ENCODE measurements around the gene STX8. TPM values are rescaled to one million over a fixed set of nuclear protein-coding genes. Genes with fewer than 3 reads are reported as not detected.

The STX8 gene
- total RNA-seq, 2 experiments from 2014 or later: 57.9 to 74.2 TPM

DNA sequence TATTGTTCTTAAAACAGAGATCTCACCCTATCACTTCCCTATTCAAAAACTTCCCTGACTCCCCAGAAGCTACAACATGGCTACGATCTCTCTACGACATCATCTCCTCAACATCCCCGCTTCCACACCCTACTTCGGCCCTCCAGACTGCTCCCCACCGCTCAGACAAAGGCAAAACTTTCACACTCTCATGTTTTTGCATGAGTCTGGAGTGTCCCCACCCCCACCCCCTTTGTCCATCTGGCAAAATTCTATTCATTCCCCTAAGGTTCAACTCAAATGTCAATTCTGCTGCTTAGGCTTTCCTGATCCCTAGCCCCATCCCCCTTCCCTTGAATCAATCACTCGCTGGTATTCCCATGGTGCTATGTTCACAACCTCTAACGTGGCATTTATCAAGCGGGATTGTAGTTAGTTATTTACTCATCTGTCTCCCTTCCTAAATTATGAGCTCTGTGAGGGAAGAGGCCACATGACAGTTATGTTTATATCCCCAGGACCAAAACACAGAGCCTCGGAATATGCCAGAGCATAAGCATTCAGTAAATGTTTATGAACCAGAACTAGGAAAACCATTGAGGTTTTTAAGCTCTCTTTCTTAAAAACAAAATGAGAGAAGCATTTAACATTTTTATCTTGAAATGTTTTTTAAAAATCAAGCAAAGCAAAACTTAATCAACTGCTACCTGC is 55.9 kb downstream of the STX8 start:
- no peak overlapping the region for H3K27ac Mint-ChIP-seq
- H3K4me1 Mint-ChIP-seq: peaks cover 14% of the 10 kb centered on the region
- CTCF ChIA-PET: interaction anchor here (0.6 to 1.3 kb wide), 3 partner anchors 28 to 522 kb away, joined by 3 read pairs; no protein-coding TSS in a partner anchor
- ATAC-seq (no peak), DNase-seq (no peak)
- H3K4me3 Mint-ChIP-seq: no peak overlapping the region
- H3K9me3 Mint-ChIP-seq (ENCODE audit: low read depth): no peaks in the 10 kb centered on the region
- H3K36me3 Mint-ChIP-seq: no peaks in the 10 kb centered on the region
- no peaks in the 10 kb centered on the region for H3K27me3 Mint-ChIP-seq

DNA sequence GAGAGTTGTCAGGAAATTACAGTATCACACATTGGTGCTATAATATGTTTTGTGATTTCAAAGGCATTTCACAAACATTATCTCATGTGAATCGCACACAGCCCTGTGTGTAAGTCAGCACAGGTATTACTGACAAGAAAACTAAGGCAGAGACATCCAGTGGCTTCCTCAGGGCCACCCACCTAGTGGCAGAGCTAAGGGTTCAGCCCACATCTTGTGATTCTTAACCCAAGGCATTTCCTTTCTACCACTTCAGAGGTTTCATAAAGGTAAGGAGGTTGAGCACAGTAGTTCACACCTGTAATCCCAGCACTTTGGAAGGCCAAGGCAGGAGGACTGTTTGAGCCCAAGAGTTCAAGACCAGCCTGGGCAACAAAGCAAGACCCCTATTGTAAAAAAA is 58.2 kb downstream of the STX8 start:
- Mint-ChIP-seq H3K4me1 (peaks cover 14% of the 10 kb centered on the region), H3K36me3 (peaks cover 2% of the 10 kb centered on the region), H3K4me3 (no peak overlapping the region), H3K27me3 (no peaks in the 10 kb centered on the region), H3K27ac (no peak overlapping the region), H3K9me3 (ENCODE audit: low read depth) (no peaks in the 10 kb centered on the region)
- DNase-seq (peak; percentile 44), ATAC-seq (peak; percentile 45)
- CTCF ChIA-PET: interaction anchor here (0.8 to 1.6 kb wide), 3 partner anchors 11 to 118 kb away, joined by 3 to 5 read pairs (median 4); no protein-coding TSS in a partner anchor

DNA sequence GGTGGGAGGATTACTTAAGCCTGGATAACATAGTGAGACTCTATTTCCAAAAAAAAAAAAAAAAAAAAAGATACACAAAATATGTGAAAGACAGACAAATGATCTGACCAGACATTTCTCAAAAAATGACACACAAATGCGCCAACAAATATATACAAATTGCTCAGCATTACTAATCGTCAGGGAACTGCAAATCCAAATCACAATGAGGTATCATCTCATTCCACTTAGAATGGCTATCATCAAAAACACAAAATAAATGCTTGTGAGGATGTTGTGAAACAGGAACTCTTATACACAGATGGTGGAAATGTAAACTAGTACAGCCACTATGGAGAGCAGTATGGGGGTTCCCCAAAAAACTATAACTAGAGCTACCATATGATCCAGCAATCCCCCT is 62.4 kb downstream of the STX8 start:
- H3K27me3 Mint-ChIP-seq: no peaks in the 10 kb centered on the region
- no peak overlapping the region for H3K27ac Mint-ChIP-seq
- peaks cover 22% of the 10 kb centered on the region for H3K36me3 Mint-ChIP-seq
- CTCF ChIA-PET: interaction anchor here (1.5 kb wide), 1 partner anchor 9 kb away, joined by 8 read pairs; no protein-coding TSS in a partner anchor
- no peak overlapping the region for H3K4me3 Mint-ChIP-seq
- H3K9me3 Mint-ChIP-seq (ENCODE audit: low read depth): peaks cover 13% of the 10 kb centered on the region
- DNase-seq (no peak), ATAC-seq (no peak)
- H3K4me1 Mint-ChIP-seq: peaks cover 19% of the 10 kb centered on the region

DNA sequence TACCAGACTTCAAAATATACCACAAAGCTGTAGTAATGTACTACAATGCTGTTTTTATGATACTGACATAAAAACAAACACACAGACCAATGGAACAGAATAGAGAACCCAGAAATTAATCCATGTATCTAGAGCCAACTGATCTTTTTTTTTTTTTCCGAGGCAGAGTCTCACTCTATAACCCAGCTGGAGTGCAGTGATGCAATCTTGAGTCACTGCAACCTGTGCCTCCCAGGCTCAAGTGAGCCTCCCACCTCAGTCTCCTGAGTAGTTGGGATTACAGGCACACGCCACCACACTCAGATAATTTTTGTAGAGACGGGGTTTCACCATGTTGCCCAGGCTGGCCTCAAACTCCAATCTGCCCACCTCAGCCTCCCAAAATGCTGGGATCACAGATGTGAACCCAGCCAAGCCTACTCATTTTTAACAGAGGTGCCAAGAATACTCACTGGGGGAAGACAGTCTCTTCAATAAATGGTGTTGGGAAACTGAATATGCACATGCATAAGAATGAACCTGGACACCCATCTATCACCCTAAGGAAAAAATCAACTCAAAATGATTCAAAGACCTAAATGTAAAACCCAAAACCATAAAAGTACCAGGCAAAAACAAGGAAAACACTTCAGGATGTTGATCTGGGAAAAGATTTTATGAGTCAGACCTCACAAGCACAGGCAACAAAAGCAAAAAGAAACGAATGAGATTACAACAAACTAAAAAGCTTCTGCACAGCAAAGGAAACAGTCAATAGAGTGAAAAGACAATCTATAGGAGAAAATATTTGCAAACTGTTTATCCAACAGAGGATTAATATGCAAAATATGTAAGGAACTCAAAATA is 63.1 kb downstream of the STX8 start:
- no peak overlapping the region for H3K27ac Mint-ChIP-seq
- CTCF ChIA-PET: interaction anchor here (0.5 to 1.5 kb wide), 2 partner anchors 10 to 519 kb away, joined by 4 to 8 read pairs; no protein-coding TSS in a partner anchor
- H3K27me3 Mint-ChIP-seq: no peaks in the 10 kb centered on the region
- H3K36me3 Mint-ChIP-seq: peaks cover 27% of the 10 kb centered on the region
- H3K9me3 Mint-ChIP-seq (ENCODE audit: low read depth): peaks cover 18% of the 10 kb centered on the region
- DNase-seq (no peak), ATAC-seq (no peak)
- H3K4me1 Mint-ChIP-seq: peaks cover 12% of the 10 kb centered on the region
- no peak overlapping the region for H3K4me3 Mint-ChIP-seq

DNA sequence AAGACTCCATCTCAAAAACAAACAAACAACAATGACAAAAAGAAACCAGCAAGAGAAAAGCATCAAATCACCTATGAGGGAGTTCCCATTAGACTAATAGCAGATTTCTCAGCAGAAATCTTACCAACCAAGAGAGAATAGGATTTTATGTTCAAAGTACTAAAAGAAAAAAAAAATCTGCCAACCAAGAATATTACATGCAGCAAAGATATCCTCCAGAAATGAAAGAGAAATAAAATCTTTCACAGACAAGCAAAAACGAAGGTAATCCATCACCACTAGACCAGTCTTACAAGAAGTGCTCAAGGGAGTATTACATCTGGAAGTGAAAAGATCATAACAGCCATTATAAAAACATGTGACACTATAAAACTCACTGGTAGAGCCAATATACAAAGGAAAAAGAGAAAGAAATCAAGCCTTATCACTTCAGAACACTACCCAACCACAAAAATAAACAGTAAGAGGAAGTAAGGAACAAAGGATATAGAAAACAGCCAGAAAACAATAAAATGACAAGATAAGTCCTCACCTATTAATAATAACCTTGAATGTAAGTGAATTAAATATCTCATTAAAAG is 66.3 kb downstream of the STX8 start:
- ATAC-seq (no peak), DNase-seq (no peak)
- Mint-ChIP-seq H3K27me3 (no peaks in the 10 kb centered on the region), H3K36me3 (peaks cover 34% of the 10 kb centered on the region), H3K4me3 (no peak overlapping the region), H3K4me1 (peaks cover 6% of the 10 kb centered on the region), H3K27ac (no peak overlapping the region), H3K9me3 (ENCODE audit: low read depth) (peaks cover 18% of the 10 kb centered on the region)
- CTCF ChIA-PET: no interaction called here

DNA sequence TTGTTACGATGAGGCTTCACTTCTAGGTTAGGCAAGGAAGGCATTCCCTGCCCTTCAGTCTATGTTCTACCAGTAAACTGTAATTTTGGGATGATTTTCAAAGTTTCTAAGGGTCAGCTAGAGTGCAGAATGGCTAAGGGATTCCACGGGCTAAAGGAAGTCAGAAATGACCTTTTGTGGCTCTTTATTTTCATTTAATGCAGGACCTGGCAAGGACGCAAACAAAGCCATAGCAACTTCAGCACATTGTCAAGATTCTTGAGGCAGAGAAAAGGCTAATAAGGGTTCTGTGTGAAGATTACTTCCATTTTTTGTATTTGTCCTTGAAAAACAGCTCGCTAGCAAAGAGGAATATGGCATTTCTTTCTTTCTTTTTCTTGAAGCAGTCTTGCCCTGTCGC is 76.6 kb downstream of the STX8 start:
- no peak overlapping the region for H3K4me3 Mint-ChIP-seq
- DNase-seq (no peak), ATAC-seq (no peak)
- no peaks in the 10 kb centered on the region for H3K9me3 Mint-ChIP-seq (ENCODE audit: low read depth)
- H3K27ac Mint-ChIP-seq: no peak overlapping the region
- no peaks in the 10 kb centered on the region for H3K4me1 Mint-ChIP-seq
- no peaks in the 10 kb centered on the region for H3K36me3 Mint-ChIP-seq
- CTCF ChIA-PET: no interaction called here
- no peaks in the 10 kb centered on the region for H3K27me3 Mint-ChIP-seq

DNA sequence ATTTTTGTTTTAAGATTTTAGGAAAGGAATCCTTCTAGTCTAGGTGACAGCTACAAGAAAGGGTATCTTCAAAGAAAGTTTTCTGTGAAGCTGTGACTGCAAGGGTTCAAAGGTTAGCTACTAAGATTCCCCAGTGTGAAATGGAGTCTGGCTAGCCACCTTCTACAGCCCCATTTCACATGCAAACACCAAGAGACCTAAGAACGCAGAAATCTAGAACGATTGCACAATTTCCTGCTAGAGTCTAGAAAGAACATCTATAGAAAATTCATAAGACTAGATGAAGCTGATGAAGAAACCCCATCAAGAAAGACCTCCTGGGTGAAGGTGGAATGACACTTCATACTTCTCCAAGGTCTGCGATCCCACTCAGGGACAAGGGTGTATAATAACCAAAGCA is 77.1 kb downstream of the STX8 start:
- CTCF ChIA-PET: no interaction called here
- DNase-seq (no peak), ATAC-seq (no peak)
- Mint-ChIP-seq H3K36me3 (no peaks in the 10 kb centered on the region), H3K27me3 (no peaks in the 10 kb centered on the region), H3K4me3 (no peak overlapping the region), H3K9me3 (ENCODE audit: low read depth) (no peaks in the 10 kb centered on the region), H3K27ac (no peak overlapping the region), H3K4me1 (no peaks in the 10 kb centered on the region)

DNA sequence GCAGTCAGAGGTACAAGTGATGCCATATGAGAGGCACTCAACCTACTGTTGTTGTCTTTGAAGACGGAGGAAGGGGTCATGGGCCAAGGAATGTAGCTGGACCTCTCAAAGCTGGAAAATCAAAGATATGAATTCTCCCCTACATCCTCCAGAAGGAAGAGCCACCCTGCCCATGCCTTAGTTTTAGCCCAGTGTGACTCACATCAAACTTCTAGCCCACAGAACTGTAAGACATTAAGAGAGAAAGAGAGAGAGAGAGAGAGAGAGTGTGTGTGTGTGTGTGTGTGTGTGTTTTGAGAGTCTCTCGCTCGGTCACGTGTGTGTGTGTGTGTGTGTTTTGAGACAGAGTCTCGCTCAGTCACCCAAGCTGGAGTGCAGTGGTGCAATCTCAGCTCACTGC is 87.1 kb downstream of the STX8 start:
- CTCF ChIA-PET: interaction anchor here (0.6 kb wide), 1 partner anchor 188 kb away, joined by 3 read pairs; no protein-coding TSS in a partner anchor
- no peak for DNase-seq
- ATAC-seq: no peak
- H3K27me3 Mint-ChIP-seq: no peaks in the 10 kb centered on the region
- no peak overlapping the region for H3K27ac Mint-ChIP-seq
- peaks cover 12% of the 10 kb centered on the region for H3K36me3 Mint-ChIP-seq
- no peaks in the 10 kb centered on the region for H3K4me1 Mint-ChIP-seq
- no peak overlapping the region for H3K4me3 Mint-ChIP-seq
- peaks cover 2% of the 10 kb centered on the region for H3K9me3 Mint-ChIP-seq (ENCODE audit: low read depth)

DNA sequence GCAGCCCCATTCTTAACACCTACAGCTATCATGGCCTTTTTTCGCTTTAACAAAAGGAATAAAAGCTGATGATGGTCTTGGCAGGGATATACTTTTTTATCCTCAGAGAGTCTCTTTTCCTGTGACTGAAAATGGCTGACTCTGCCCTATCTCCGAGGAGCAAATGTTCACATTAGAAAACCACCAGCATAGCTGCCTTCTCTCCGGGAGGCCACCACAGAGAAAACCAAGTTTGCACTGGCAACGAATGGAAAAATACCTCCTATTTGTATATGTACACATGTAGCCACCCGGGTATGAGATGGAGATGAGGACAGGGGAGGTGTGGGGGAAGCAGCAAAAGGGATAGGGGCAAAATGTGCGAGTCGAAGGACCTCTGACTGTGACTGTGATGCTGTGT is 88.2 kb downstream of the STX8 start:
- Mint-ChIP-seq H3K9me3 (ENCODE audit: low read depth) (peaks cover 2% of the 10 kb centered on the region), H3K27ac (no peak overlapping the region), H3K4me1 (no peaks in the 10 kb centered on the region), H3K27me3 (no peaks in the 10 kb centered on the region), H3K36me3 (peaks cover 10% of the 10 kb centered on the region), H3K4me3 (no peak overlapping the region)
- CTCF ChIA-PET: no interaction called here
- ATAC-seq (no peak), DNase-seq (no peak)

DNA sequence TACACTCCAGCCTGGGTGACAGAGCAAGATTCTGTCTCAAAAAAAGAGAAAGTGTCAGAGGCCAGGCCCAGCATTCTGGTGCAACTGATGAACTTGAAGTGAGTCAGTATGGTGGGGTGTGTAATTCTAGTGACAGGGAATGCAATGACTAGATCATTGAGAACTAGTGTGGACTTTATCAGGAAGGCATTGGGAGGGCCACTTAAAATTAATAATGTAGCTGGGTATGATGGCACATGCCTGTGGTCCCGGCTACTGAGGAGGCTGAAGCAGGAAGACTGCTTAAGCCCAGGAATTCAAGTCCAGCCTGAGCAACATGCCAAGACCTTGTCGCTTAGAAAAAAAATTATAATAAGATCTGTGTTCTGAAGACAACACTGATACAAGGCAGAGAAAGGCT is 90.8 kb downstream of the STX8 start:
- peaks cover 4% of the 10 kb centered on the region for H3K36me3 Mint-ChIP-seq
- ATAC-seq: no peak
- CTCF ChIA-PET: no interaction called here

DNA sequence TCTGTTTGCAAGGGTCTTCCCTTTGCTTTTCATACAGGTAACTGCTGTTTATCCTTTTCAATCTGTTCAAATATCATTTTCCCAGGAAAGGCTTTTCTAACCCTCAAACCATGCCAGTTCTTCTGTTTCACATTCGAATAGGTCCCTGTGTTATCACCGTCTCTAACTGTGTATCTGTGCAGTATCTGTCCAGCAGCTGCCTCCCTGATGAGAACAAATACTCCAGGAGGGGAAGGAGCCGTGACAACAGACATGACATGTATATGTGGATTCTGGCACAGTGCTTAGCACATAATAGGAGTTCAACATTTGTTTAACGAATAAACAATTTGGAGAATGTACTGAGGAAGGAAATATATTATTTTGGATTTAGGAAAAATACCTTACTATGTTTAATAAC is 95.7 kb downstream of the STX8 start:
- Mint-ChIP-seq H3K27ac (no peak overlapping the region), H3K4me1 (no peaks in the 10 kb centered on the region), H3K36me3 (no peaks in the 10 kb centered on the region), H3K4me3 (no peak overlapping the region), H3K27me3 (no peaks in the 10 kb centered on the region), H3K9me3 (ENCODE audit: low read depth) (no peaks in the 10 kb centered on the region)
- DNase-seq: no peak
- no peak for ATAC-seq
- CTCF ChIA-PET: no interaction called here

More for the DNA sequence above, 90.8 kb downstream of the STX8 start:
- Mint-ChIP-seq H3K4me1 (no peaks in the 10 kb centered on the region), H3K9me3 (ENCODE audit: low read depth) (no peaks in the 10 kb centered on the region), H3K27ac (no peak overlapping the region), H3K27me3 (no peaks in the 10 kb centered on the region), H3K4me3 (no peak overlapping the region)
- no peak for DNase-seq

DNA sequence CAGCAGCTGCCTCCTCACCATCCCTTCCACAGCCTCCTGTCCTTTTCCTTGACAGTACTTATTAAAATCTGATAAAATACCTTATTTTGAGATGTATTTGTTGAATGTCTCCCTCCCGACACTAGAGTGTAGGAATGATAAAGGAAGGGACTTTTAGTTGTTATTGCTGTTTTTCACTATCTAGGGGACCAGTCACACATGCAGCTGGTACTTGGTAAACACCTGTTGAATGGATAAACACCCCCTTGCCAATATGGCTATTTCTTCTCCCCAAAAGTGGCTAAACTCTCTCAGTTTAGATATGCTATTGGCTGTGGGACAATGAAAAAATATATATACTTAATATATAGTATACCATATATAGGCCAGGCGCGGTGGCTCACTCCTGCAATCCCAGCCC is 96.7 kb downstream of the STX8 start:
- no peaks in the 10 kb centered on the region for H3K36me3 Mint-ChIP-seq
- no peak for ATAC-seq
- no peak overlapping the region for H3K27ac Mint-ChIP-seq
- CTCF ChIA-PET: interaction anchor here (0.9 kb wide), 1 partner anchor 621 kb away, joined by 3 read pairs; no protein-coding TSS in a partner anchor
- no peaks in the 10 kb centered on the region for H3K4me1 Mint-ChIP-seq
- H3K9me3 Mint-ChIP-seq (ENCODE audit: low read depth): no peaks in the 10 kb centered on the region
- no peak overlapping the region for H3K4me3 Mint-ChIP-seq
- H3K27me3 Mint-ChIP-seq: no peaks in the 10 kb centered on the region
- no peak for DNase-seq

DNA sequence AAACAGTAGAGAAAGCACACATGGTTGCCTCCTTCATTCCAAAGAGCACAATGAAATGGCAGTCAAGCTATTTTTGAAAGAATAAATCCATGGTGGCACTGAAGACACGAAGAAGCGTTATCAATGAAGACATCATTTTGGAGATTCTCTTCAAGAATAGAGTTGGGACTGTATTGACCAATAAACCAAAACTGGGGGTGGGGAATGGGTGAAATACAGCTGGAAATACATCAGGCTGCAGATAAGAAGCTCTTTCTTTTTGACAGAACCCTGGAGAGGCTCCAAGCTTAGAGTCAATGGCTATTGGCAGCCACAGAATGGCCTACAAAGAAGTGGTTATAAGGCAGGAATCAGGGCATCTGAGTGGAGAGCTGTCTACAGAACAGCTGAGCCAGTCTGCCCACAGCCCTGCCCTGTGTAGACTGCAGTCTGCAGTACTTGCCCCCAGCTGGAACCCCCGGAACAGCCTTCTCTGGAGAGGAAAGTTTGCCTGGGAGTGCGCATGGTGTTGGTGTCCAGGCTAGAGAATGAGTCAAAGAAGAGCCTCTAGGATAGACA is 100.4 kb downstream of the STX8 start:
- Mint-ChIP-seq H3K4me1 (peaks cover 19% of the 10 kb centered on the region), H3K36me3 (peaks cover 2% of the 10 kb centered on the region), H3K4me3 (no peak overlapping the region), H3K27me3 (no peaks in the 10 kb centered on the region), H3K9me3 (ENCODE audit: low read depth) (no peaks in the 10 kb centered on the region), H3K27ac (no peak overlapping the region)
- CTCF ChIA-PET: interaction anchor here (0.9 kb wide), 1 partner anchor 10 kb away, joined by 4 read pairs; no protein-coding TSS in a partner anchor
- no peak for ATAC-seq
- DNase-seq: no peak
